Measurements from ENCODE around the gene RAPGEF1.

RAPGEF1 gene

DNA sequence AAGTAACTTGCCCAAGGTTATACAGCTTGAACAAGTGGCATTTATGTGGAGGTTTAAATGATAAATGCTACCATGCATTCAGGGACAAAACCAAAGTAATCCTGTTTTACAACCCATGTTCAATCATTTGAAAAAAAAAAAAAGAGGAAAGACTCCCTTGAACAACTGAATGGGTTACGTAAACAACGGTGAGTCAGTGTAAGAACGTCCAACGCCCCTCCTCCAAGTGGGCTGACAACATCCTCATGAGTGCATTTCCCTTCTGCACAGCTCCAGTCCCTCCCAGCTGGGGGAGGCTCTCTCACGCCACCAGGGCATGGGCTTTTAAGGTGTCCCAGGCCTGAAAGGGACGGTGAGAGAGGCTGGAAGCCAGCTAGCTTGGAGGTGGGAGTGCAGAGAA is 104.6 kb downstream of the RAPGEF1 start (continued):
- TF ChIP-seq ZNF266 (tag by site-specific recombination; IDR thresholded peaks at IDR 0.05; ENCODE audit: low read depth) (no peak), PRDM2 (tag by site-specific recombination; IDR thresholded peaks at IDR 0.05; ENCODE audit: borderline replicate concordance) (no peak), ZNF2 (tag by site-specific recombination; IDR thresholded peaks at IDR 0.05) (no peak), ZNF664 (tag by site-specific recombination; IDR thresholded peaks at IDR 0.05) (no peak), ZNF654 (tag by site-specific recombination; IDR thresholded peaks at IDR 0.05; ENCODE audit: low read depth) (no peak), ZNF311 (tag by site-specific recombination; IDR thresholded peaks at IDR 0.05; ENCODE audit: borderline replicate concordance) (no peak), ZNF596 (tag by site-specific recombination; IDR thresholded peaks at IDR 0.05) (no peak), ZSCAN5A (tag by site-specific recombination; IDR thresholded peaks at IDR 0.05) (no peak), EGR2 (tag by site-specific recombination; IDR thresholded peaks at IDR 0.05; ENCODE audit: low read depth) (peak; percentile 76), ZNF184 (tag by site-specific recombination; IDR thresholded peaks at IDR 0.05) (peak; percentile 38; the same call in 1 of the 2 replicates), ZNF48 (tag by site-specific recombination; IDR thresholded peaks at IDR 0.05) (no peak), ZNF214 (tag by site-specific recombination; IDR thresholded peaks at IDR 0.05; ENCODE audit: borderline replicate concordance) (no peak), PRDM10 (tag by site-specific recombination; IDR thresholded peaks at IDR 0.05) (peak; percentile 85), KLF9 (tag by site-specific recombination; IDR thresholded peaks at IDR 0.05; ENCODE audit: low read depth) (0 out of 2 replicates have a peak, but pooled peaks have one; percentile 30), ZNF335 (tag by site-specific recombination; conservative IDR thresholded peaks at IDR 0.05) (no peak), ZNF670 (tag by site-specific recombination; IDR thresholded peaks at IDR 0.05; ENCODE audit: low read depth) (no peak), TRIM28 (IDR thresholded peaks at IDR 0.05; ENCODE audit: borderline replicate concordance, low read length) (no peak; the same call in 1 of the 2 replicates), SCRT1 (tag by site-specific recombination; IDR thresholded peaks at IDR 0.05; ENCODE audit: borderline replicate concordance) (no peak), PRDM1 (tag by site-specific recombination; IDR thresholded peaks at IDR 0.05) (peak; percentile 54; the same call in 1 of the 2 replicates), ZNF433 (tag by site-specific recombination; IDR thresholded peaks at IDR 0.05; ENCODE audit: low read depth) (no peak), ZSCAN30 (tag by site-specific recombination; IDR thresholded peaks at IDR 0.05) (peak; percentile 44; the same call in 1 of the 2 replicates), ZFHX2 (tag by site-specific recombination; conservative IDR thresholded peaks at IDR 0.05) (peak; percentile 80), ZNF391 (tag by site-specific recombination; IDR thresholded peaks at IDR 0.05; ENCODE audit: borderline replicate concordance, low read depth) (no peak), KLF16 (tag by site-specific recombination; IDR thresholded peaks at IDR 0.05) (peak; percentile 68; the same call in 1 of the 2 replicates)
- TF ChIP-seq, protein P1, sequence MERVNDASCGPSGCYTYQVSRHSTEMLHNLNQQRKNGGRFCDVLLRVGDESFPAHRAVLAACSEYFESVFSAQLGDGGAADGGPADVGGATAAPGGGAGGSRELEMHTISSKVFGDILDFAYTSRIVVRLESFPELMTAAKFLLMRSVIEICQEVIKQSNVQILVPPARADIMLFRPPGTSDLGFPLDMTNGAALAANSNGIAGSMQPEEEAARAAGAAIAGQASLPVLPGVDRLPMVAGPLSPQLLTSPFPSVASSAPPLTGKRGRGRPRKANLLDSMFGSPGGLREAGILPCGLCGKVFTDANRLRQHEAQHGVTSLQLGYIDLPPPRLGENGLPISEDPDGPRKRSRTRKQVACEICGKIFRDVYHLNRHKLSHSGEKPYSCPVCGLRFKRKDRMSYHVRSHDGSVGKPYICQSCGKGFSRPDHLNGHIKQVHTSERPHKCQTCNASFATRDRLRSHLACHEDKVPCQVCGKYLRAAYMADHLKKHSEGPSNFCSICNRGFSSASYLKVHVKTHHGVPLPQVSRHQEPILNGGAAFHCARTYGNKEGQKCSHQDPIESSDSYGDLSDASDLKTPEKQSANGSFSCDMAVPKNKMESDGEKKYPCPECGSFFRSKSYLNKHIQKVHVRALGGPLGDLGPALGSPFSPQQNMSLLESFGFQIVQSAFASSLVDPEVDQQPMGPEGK (tag by site-specific recombination; IDR thresholded peaks at IDR 0.05): peak; percentile 86
- TF ChIP-seq, protein P2, sequence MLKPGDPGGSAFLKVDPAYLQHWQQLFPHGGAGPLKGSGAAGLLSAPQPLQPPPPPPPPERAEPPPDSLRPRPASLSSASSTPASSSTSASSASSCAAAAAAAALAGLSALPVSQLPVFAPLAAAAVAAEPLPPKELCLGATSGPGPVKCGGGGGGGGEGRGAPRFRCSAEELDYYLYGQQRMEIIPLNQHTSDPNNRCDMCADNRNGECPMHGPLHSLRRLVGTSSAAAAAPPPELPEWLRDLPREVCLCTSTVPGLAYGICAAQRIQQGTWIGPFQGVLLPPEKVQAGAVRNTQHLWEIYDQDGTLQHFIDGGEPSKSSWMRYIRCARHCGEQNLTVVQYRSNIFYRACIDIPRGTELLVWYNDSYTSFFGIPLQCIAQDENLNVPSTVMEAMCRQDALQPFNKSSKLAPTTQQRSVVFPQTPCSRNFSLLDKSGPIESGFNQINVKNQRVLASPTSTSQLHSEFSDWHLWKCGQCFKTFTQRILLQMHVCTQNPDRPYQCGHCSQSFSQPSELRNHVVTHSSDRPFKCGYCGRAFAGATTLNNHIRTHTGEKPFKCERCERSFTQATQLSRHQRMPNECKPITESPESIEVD (tag by site-specific recombination; IDR thresholded peaks at IDR 0.05): peak; percentile 97
